Stimulated activated naive CD8-positive, alpha-beta T cell treated with anti-CD3 and anti-CD28 coated beads, Interleukin-15, Interleukin-2, amounts not matched to agents 100 ng/mL and 50 ng/mL, for 24 hours (primary cell): ENCODE data around the gene ATRNL1.
"Not testable (repeated sequence)": the region's sequence is repeated elsewhere in the genome, so short reads cannot be mapped to it uniquely, and the experiment has no call there.

Source experiments
- H3K27ac Mint-ChIP-seq: one replicate; pipeline ENCODE4 v1.8.0; 2021; ENCODE audit warnings: mild to moderate bottlenecking, mixed read lengths
- H3K27me3 Mint-ChIP-seq: one replicate; pipeline ENCODE4 v1.8.0; 2021; ENCODE audit warnings: mixed read lengths
- H3K36me3 Mint-ChIP-seq: one replicate; pipeline ENCODE4 v1.8.0; 2021; ENCODE audit warnings: low read depth, mixed read lengths
- H3K4me1 Mint-ChIP-seq: one replicate; pipeline ENCODE4 v1.8.0; 2021; ENCODE audit warnings: low read depth, mixed read lengths
- H3K4me3 Mint-ChIP-seq: one replicate; pipeline ENCODE4 v1.8.0; 2021; ENCODE audit warnings: mild to moderate bottlenecking, mixed read lengths
- H3K9me3 Mint-ChIP-seq: one replicate; pipeline ENCODE4 v1.8.0; 2021; ENCODE audit warnings: mixed read lengths

The ATRNL1 gene

DNA sequence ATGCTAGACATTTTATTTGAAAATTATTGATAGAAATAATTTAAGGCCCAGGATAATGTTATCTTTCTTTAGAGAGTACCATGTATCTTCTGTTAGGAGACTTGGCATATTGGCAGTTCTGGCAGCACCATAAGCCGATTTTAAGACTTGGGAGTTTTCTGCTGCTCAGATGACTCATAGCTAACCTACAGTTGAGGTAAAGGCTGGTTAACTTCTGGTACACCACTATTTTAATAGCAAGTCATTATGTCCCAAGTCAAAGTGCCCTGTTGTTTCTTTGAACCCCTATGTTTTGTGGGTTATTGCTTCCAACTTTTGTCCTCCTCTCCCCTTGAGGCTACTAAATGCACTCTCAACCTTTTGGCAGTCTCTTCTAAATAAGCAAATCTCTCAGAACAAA is 25.2 kb downstream of the ATRNL1 start:
- Mint-ChIP-seq H3K36me3 (no peaks in the 10 kb centered on the region), H3K27me3 (peaks cover 8% of the 10 kb centered on the region), H3K4me3 (no peak overlapping the region), H3K9me3 (no peaks in the 10 kb centered on the region), H3K4me1 (no peaks in the 10 kb centered on the region), H3K27ac (no peak overlapping the region)

DNA sequence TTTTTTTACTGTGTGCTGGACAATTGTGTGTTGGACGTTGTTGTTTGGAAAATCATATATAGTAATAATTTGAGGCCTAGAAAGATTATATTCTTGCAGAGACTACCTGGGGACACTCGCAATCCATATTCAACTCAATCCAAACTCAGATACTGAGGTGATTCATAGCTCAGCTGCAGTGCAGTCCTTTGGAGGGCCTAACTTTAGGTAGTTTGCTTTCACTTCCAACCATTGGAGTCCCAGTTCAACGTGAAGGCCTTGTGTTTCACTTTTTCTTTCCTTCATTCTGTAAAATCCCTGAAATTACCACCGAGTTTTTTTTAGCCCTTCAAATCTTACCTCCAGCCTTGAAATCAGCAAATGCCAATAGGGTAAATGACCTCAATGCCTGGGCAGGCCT is 32.3 kb downstream of the ATRNL1 start:
- H3K4me1 Mint-ChIP-seq, result no peaks in the 10 kb centered on the region
- no peaks in the 10 kb centered on the region for H3K9me3 Mint-ChIP-seq
- H3K36me3 Mint-ChIP-seq, result no peaks in the 10 kb centered on the region
- H3K27me3 Mint-ChIP-seq, result no peaks in the 10 kb centered on the region
- no peak overlapping the region for H3K4me3 Mint-ChIP-seq
- no peak overlapping the region for H3K27ac Mint-ChIP-seq

DNA sequence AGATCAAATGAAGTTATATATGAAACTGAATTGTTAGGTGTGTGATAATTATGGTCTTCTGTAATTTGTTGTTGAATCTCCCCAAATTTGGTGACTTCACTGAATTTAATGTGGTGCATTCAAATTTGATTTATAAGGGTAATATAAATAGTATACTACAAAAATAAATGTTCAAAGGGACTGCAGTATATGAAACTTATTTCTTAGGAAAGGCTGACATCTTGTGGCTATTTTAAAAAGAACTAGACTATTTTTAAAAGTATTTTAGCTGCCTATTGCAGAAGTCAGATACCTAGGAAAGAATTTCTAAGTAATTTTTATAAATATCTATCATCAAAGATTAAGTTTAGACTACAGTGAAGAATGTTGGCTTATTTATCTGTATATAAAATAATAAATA is 36.6 kb downstream of the ATRNL1 start:
- Mint-ChIP-seq H3K9me3 (no peaks in the 10 kb centered on the region), H3K4me3 (no peak overlapping the region), H3K36me3 (no peaks in the 10 kb centered on the region), H3K4me1 (no peaks in the 10 kb centered on the region), H3K27me3 (peaks cover 5% of the 10 kb centered on the region), H3K27ac (no peak overlapping the region)

DNA sequence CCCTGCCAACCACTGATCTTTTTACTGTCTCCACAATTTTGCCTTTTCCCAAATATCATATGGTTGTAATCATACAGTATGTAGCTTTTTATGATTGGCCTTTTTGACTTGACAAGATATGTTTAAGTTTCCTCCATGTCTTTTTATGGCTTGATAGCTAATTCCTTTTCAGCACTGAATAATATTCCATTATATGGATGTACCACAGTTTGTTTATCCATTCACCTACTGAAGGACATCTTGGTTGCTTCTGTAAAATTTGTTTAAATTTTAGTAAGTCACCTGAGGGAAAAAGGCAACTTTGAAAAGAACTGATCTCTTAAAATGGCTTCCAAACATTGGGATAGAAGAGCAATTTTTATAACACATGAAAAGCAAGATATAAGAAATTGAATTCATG is 43.5 kb downstream of the ATRNL1 start:
- Mint-ChIP-seq H3K4me1 (no peaks in the 10 kb centered on the region), H3K27me3 (peaks cover 10% of the 10 kb centered on the region), H3K9me3 (peaks cover 4% of the 10 kb centered on the region), H3K27ac (no peak overlapping the region), H3K4me3 (no peak overlapping the region), H3K36me3 (no peaks in the 10 kb centered on the region)

DNA sequence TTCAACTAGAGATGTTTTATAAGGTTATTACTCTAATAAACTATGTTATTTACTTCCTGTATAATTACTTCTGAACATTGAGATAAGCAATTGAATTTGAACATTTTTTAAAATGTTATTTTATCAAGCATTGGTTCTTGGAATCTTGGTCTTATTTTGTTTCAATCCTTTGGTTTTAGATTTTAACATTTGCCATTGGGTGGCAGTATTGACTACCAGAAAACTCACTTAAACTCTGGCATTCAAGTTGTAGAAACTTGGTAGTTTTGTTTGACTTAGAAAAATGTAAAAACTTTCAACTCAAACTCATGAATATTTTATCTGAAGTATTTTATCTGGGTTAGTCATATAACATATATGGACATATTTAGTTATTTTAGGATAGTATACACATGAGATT is 48.1 kb downstream of the ATRNL1 start:
- H3K9me3 Mint-ChIP-seq, result peaks cover 4% of the 10 kb centered on the region
- peaks cover 7% of the 10 kb centered on the region for H3K27me3 Mint-ChIP-seq
- no peaks in the 10 kb centered on the region for H3K4me1 Mint-ChIP-seq
- H3K36me3 Mint-ChIP-seq, result no peaks in the 10 kb centered on the region
- no peak overlapping the region for H3K27ac Mint-ChIP-seq
- no peak overlapping the region for H3K4me3 Mint-ChIP-seq

DNA sequence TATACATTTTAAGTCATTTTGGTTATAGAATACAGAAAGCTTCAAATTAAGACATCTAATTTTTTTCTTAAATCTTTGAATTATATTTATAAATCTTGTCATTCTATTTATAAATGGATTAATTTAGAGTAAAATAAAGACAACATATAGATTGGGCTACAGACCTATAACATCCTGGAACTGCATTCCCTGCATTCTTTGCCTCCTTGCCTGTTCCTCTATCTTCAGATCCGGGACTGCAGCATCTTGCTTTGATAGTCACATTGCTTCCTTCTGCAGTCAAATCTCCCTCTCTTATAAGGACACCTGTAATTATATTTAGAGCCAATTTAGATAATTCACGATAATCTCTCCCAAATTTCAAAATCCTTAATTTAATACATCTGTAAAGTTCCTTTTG is 64.2 kb downstream of the ATRNL1 start:
- Mint-ChIP-seq H3K36me3 (no peaks in the 10 kb centered on the region), H3K4me1 (no peaks in the 10 kb centered on the region), H3K27ac (no peak overlapping the region), H3K27me3 (peaks cover 6% of the 10 kb centered on the region), H3K4me3 (no peak overlapping the region), H3K9me3 (no peaks in the 10 kb centered on the region)

DNA sequence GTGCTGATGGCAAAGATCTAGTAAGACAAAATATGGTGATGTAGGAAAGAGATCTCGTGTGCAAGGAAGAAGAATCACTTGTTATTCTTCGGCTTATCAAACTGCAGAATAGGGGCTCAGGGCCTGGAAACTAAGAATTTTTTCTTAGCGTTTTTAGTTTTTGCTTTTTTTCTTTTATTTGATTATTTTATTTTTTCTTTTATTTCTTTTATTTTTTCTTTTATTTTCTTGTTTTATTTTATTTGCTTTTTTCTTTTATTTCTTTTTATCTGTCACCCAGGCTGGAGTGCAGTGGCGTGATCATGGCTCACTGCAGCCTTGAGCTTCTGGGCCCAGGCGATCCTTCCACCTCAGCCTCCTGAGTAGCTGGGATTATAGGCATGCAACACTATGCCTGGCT is 70.0 kb downstream of the ATRNL1 start:
- Mint-ChIP-seq H3K4me3 (no peak overlapping the region), H3K27me3 (no peaks in the 10 kb centered on the region), H3K4me1 (no peaks in the 10 kb centered on the region), H3K27ac (no peak overlapping the region), H3K36me3 (no peaks in the 10 kb centered on the region), H3K9me3 (no peaks in the 10 kb centered on the region)

DNA sequence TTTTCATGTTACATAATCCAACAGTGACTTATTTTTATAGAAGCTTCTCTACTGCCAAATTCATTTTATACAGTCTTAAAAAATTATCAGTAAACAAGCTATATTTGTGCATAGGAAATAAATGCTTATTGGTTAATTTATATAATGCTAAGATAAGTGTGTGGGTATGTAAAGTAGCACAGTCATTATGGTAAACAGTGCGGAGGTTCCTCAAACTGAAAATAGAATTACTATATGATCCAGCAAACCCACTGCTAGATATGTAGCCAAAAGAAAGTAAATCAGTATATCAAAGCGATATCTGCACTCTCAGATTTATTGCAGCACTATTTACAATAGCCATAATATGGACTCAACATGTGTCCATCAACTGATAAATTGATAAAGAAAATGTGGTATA is 71.1 kb downstream of the ATRNL1 start:
- H3K9me3 Mint-ChIP-seq, result no peaks in the 10 kb centered on the region
- no peak overlapping the region for H3K27ac Mint-ChIP-seq
- no peaks in the 10 kb centered on the region for H3K4me1 Mint-ChIP-seq
- no peak overlapping the region for H3K4me3 Mint-ChIP-seq
- H3K27me3 Mint-ChIP-seq, result no peaks in the 10 kb centered on the region
- H3K36me3 Mint-ChIP-seq, result no peaks in the 10 kb centered on the region

DNA sequence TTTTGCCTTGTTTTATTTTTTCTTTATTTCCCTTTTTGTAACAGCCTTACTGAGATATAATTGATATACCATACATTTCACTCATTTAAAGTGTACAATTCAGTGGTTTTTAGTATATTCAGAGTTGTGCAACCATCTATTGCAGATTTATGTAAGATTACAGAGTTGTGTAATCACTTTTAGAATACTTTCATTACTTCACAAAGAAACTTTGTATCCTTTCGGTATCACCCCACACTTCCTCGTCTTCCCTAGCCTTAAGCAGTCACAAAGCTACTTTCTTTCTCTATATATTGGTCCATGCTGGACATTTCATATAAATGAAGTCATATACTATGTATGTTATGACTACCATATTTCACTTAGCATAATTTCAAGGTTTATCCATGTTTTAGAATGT is 74.6 kb downstream of the ATRNL1 start:
- Mint-ChIP-seq H3K36me3 (no peaks in the 10 kb centered on the region), H3K4me1 (no peaks in the 10 kb centered on the region), H3K27ac (no peak overlapping the region), H3K27me3 (peaks cover 6% of the 10 kb centered on the region), H3K4me3 (no peak overlapping the region), H3K9me3 (no peaks in the 10 kb centered on the region)

DNA sequence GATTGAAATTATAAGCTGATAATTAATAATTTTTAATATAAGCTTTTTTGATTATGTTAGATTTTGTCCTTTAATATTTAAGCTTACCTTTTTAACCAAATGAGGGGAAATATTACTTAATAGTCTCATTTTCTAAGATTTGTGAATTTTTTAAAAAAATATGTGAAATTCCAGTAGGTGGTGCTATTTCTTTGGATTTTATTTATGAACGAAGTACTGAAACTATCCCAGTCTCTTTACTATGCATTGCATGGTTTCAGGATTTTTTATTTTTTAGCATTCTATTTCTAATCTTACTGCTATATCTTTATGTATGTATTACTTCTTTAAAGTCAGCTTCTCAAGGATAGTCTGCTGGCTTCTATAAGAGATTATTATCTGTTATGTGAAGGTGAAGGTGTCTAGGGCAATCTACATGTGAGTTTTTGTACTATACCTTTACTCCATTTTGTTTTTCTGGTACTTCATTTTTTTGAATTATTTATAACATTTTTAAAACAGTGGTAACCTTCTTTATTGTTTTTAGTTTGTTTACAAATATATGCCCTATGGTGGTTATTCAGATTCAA is 78.3 kb downstream of the ATRNL1 start:
- Mint-ChIP-seq H3K27me3 (peaks cover 17% of the 10 kb centered on the region), H3K4me3 (no peak overlapping the region), H3K4me1 (no peaks in the 10 kb centered on the region), H3K27ac (no peak overlapping the region), H3K9me3 (no peaks in the 10 kb centered on the region), H3K36me3 (no peaks in the 10 kb centered on the region)

DNA sequence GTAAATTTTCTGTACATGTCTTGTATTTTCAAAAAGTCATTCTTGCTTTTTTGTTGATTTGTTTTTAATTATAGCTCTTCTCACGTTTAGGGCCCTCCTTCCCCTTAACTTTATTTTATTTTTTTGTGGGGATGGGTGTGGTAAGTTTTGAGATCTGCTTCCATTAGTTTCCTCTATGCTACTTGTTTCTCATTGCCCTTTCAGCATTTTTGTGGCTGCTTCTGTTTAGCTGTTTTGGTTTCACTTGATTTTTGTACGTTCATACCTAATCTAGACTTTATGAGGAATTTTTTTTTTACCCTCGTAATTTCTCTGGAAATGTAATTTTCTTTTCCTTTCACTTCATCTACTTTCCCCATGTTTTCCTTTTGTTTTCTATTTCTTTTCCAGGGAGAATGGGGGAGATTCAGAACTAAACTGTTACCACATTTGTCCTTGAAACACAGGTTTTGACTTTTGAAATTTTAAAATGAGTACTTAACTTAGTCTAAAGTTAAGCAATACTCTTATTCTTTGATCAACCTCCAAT is 80.8 kb downstream of the ATRNL1 start:
- H3K36me3 Mint-ChIP-seq, result no peaks in the 10 kb centered on the region
- H3K4me3 Mint-ChIP-seq, result no peak overlapping the region
- no peaks in the 10 kb centered on the region for H3K9me3 Mint-ChIP-seq

DNA sequence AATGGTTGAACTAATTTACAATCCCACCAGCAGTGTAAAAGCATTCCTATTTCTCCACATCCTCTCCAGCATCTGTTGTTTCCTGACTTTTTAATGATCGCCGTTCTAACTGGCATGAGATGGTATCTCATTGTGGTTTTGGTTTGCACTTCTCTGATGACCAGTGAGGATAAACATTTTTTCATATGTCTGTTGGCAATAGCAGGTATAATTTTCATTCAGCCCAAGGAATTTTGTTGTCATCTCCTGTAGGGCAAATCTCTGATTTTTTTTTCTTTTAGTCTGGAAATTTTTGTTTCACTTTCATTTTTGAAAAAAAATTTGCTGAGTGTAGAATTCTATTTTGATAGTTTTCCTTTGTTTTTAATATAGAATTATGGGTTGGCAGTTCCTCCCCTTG is 114.1 kb downstream of the ATRNL1 start:
- H3K27me3 Mint-ChIP-seq, H3K9me3 Mint-ChIP-seq, H3K27ac Mint-ChIP-seq, H3K36me3 Mint-ChIP-seq, H3K4me1 Mint-ChIP-seq: not testable (repeated sequence)
- H3K4me3 Mint-ChIP-seq, result peak overlapping the region; percentile 56

More for the DNA sequence above, 80.8 kb downstream of the ATRNL1 start:
- peaks cover 17% of the 10 kb centered on the region for H3K27me3 Mint-ChIP-seq
- H3K27ac Mint-ChIP-seq, result no peak overlapping the region
- H3K4me1 Mint-ChIP-seq, result no peaks in the 10 kb centered on the region

DNA sequence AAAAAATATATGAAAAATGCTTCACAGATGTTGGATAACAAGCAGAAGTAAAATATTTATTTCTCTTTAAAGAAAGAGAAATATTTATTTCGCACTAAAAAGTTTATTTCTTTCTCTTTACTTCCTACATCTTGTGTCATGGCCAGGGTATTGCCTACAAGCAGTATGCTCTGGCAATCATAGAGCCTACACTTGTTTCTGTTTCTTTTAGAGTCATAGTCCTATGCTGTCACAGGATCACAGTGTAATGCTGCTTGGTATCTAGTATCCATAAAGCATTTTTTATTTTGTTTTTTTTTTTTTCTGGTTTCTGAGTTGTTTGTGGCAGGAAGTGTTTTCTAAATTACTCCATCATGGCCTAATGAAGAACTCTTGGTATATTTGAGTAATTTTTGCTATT is 116.0 kb downstream of the ATRNL1 start:
- Mint-ChIP-seq H3K27ac (no peak overlapping the region), H3K36me3 (no peaks in the 10 kb centered on the region), H3K9me3 (no peaks in the 10 kb centered on the region), H3K4me1 (peaks cover 4% of the 10 kb centered on the region), H3K27me3 (no peaks in the 10 kb centered on the region), H3K4me3 (no peak overlapping the region)

DNA sequence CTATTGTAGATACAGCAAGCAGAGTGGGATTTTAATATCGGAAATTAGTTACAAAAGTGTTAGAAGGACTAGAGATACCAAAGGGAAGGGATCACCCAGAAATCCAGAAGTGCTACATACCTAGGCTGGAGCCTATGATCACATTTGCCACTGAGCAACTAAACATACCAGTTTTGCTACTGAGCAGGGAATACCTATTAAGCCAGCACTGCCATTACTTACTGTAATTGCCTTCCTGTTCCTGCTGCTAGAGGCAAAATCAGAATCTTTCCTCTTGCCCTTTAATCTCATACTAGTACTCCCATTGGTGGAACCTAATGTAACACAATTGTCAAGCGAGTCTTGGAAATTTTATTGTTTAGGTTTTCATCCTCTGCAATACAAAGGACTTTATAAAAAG is 121.7 kb downstream of the ATRNL1 start:
- Mint-ChIP-seq H3K4me1 (no peaks in the 10 kb centered on the region), H3K27me3 (no peaks in the 10 kb centered on the region)

DNA sequence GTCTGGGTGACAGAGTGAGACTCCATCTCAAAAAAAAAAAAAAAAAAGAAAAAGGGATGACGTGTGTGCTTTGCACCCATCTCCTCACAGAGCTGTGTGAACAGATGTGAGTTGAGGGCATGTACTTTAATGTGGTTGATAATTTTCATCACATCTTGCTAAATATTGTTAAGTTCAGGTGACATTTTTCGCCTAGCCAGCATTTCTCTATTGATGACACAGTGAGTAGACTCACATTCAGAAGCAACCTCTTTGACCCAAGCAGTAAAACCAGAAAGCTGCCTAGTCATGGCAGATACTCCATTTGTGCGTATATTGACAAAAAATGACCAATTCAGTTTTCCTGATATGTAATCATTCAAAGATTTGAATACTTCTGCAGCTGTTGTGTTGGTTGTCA is 126.0 kb downstream of the ATRNL1 start:
- no peaks in the 10 kb centered on the region for H3K27me3 Mint-ChIP-seq
- peaks cover 11% of the 10 kb centered on the region for H3K9me3 Mint-ChIP-seq
- no peaks in the 10 kb centered on the region for H3K4me1 Mint-ChIP-seq
- no peak overlapping the region for H3K4me3 Mint-ChIP-seq
- no peak overlapping the region for H3K27ac Mint-ChIP-seq
- no peaks in the 10 kb centered on the region for H3K36me3 Mint-ChIP-seq

More for the DNA sequence above, 121.7 kb downstream of the ATRNL1 start:
- no peak overlapping the region for H3K4me3 Mint-ChIP-seq
- no peaks in the 10 kb centered on the region for H3K9me3 Mint-ChIP-seq
- no peaks in the 10 kb centered on the region for H3K36me3 Mint-ChIP-seq
- H3K27ac Mint-ChIP-seq, result no peak overlapping the region

DNA sequence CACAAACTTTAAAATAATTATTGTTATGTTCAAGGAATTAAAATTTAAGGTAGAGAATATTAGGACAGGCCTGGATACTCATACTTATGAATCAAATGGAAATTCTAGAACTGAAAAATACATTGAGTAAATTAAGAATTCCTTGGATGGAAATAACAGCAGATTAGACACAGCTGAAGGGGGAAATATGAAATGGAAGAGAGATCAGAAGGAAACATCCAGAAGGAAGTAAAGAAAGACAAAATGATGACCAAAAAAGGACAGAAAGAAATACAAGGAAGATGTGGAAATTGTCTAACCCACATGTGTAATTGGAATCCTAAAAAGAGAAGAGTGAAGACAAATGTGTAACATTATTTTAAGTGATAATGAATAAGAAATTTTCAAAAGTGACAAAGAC is 128.9 kb downstream of the ATRNL1 start:
- Mint-ChIP-seq H3K9me3 (peaks cover 11% of the 10 kb centered on the region), H3K36me3 (no peaks in the 10 kb centered on the region), H3K4me3 (no peak overlapping the region), H3K4me1 (no peaks in the 10 kb centered on the region), H3K27me3 (no peaks in the 10 kb centered on the region), H3K27ac (no peak overlapping the region)
